LHCN-M2 (cell line): ENCODE measurements around the gene RING1. TPM values are rescaled to one million over a fixed set of nuclear protein-coding genes. Genes with fewer than 3 reads are reported as not detected.
A peak's percentile ranks its signal among the peaks of the same experiment; 100 is the strongest.
"Not testable (repeated sequence)": the region's sequence is repeated elsewhere in the genome, so short reads cannot be mapped to it uniquely, and the experiment has no call there.

Source experiments
- DNase-seq: peaks from one replicate; pipeline ENCODE4 v3.0.0-alpha.2; 2012; ENCODE audit warnings: low read depth
- total RNA-seq: library from RNA; depleted of rRNA; stranded (reverse); fragments of >200 nt; gene quantifications from 2 replicates; pipeline ENCODE4 v1.2.3, GENCODE V29; 2014

The RING1 gene
- total RNA-seq, 1 experiment from 2014 or later = 22.2 TPM

DNA sequence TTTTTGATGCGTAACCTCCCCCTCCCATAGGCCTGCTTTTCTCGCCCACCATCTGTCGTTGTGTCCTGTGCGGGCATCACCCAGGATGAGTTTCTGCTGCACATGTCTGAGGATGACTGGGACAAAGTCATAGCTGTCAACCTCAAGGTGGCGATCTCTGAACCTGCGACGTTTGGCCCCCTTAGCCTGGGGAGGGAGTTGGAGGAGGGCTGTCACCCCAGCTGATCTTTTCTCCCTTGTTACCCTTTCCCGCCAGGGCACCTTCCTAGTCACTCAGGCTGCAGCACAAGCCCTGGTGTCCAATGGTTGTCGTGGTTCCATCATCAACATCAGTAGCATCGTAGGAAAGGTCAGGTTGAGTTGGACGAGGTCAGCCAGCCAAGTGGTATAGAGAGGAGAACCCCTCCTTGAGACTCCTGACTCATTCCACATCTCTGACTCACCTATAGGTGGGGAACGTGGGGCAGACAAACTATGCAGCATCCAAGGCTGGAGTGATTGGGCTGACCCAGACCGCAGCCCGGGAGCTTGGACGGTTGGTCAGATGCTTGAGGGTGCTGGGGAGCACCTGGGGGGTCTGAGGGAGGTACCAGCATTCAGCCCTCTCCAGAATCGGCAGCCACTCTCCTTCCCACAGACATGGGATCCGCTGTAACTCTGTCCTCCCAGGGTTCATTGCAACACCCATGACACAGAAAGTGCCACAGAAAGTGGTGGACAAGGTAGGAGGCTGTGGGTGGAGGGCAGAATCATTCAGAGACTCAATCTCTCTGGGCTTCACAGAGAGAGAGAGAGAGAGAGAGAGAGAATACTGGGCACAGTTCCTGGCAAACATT, 2.9 kb upstream of the RING1 start:
- DNase-seq = no peak

DNA sequence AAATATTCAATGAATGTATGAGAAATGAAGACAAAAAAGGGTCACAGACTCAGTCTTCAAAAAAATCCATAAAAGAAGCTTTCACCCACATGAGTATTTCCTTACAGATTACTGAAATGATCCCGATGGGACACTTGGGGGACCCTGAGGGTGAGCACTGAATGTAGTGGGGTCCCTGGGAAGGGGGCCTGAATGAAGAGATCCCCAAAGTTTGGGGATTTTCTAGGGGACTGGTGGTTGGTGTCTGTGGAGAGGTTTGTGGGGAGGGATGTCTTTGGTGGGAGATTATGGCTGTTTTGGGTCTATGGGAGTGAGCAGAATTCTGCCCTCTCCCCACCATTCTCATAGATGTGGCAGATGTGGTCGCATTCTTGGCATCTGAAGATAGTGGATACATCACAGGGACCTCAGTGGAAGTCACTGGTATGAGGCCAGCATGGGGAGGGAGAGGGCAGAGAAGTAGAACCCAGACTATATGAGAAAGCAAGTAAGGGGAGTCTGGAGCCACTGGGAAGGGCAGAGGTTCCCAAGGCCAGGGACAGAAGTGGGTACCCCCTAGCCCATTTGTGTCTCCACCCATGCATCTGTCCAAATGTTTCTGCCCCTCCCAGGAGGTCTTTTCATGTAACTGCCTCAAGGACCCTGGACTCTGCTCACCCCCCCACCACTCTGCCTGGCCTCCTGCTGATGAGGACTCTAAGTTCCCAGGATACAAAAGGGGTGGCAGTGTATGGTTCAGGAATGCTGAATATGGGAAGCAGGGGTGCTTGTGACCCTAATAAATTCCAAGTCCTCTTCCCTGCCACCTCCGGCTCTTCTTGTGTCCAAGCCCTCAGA, 2.1 kb upstream of the RING1 start:
- DNase-seq = no peak

DNA sequence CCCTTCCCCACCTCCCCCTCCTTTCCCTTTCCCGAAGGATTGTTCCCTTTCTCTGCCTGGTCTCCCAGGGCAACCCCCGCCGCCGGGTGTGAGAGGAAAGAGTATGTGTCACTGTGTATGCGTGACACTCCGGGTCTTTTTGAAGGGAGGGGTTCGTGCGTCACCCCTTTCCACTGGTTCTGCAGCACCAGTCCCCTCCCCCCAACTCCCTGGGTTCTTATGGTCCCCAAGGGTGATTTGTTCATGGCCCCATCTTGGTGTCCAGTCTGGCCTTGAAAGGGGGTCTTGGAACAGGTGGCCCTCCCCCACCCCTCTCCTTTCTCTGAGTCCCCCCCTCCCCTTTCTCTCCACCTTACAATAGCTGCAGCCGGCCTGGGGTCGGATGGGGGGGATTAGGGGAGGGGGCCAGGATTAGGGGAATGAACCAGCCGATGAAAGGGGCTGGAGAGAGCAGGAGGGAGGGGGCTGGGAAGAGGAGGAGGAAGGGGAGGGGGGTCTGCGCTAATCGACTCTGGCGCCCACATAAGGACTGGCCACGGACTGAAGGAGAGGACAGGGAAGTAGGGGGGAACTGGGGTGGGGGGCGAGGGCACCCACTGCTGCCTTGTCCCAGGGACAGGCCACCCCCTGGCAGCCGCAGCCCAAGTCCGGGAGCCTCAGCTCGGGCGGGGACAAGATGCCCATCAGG, 1.3 kb upstream of the RING1 start:
- DNase-seq = no peak

DNA sequence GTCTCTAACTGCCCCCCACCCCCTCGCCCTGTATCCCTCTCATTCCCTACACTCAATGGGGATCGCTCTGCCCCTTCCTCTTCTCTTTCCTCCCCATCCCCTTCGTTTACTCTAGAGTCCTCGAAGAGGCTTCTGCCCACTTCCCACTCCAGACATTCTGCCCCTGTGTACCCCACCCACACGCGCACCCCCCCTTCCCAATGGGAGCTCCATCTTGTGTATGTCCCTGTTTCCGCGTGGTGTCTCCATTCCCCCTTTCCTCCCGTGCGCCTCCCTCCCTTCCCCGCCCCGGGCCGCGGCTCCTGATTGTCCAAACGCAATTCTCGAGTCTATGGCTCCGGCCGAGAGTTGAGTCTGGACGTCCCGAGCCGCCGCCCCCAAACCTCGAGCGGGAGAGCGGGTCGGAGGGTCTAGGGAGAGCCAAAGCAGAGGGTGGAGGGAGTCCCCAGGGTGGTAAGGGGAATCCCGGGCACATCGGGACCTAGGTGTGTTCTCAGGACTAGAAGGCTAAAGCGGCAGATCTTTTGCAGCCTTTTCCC, 679 bp upstream of the RING1 start:
- peak; percentile 45 for DNase-seq

DNA sequence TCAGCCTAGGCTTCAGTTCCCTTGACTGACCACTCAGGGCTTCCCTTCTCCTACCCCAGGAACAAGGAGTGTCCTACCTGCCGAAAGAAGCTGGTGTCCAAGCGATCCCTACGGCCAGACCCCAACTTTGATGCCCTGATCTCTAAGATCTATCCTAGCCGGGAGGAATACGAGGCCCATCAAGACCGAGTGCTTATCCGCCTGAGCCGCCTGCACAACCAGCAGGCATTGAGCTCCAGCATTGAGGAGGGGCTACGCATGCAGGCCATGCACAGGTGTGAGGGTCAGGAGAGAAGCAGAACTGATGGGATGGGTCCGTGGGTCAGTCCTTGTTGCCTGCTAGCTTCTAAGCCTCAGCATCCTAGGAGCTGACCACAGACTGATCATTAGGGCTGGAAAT, 1.6 kb downstream of the RING1 start:
- no peak for DNase-seq

DNA sequence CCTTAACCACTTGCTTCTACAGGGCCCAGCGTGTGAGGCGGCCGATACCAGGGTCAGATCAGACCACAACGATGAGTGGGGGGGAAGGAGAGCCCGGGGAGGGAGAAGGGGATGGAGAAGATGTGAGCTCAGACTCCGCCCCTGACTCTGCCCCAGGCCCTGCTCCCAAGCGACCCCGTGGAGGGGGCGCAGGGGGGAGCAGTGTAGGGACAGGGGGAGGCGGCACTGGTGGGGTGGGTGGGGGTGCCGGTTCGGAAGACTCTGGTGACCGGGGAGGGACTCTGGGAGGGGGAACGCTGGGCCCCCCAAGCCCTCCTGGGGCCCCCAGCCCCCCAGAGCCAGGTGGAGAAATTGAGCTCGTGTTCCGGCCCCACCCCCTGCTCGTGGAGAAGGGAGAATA, 2.8 kb downstream of the RING1 start:
- no peak for DNase-seq

DNA sequence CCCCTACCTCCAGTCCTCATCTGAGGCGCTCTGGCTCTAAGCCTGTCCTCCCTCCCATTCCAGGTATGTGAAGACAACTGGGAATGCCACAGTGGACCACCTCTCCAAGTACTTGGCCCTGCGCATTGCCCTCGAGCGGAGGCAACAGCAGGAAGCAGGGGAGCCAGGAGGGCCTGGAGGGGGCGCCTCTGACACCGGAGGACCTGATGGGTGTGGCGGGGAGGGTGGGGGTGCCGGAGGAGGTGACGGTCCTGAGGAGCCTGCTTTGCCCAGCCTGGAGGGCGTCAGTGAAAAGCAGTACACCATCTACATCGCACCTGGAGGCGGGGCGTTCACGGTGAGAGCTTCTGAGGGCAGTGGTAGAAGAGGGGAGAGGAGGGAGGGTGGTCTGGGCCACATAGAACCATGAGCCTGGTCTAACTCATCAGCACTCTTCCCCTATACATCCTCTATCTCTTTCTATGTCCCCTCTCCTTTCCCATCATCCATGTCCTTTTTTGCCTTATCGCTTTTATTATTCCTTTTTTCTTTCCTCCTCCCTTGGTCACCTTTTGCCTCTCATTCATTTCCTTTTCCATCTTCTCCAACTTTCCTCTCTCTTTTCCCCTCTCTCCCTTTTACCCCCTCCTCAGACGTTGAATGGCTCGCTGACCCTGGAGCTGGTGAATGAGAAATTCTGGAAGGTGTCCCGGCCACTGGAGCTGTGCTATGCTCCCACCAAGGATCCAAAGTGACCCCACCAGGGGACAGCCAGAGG, 3.5 kb downstream of the RING1 start:
- no peak for DNase-seq

DNA sequence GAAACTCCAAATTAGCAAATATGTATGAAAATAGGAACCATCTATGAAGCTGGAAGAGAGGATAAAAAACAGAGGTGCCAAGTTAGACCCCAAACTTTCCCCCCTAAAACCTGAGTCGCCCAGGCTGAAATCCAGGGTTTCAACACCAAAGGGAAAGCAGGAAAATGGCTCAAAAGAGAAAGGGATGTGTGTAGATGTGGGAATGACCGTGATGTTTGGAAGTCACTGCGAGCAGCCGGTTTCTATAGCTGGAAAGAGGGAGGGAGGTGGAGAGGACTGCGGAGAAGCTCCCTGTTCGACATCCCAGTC, 4.5 kb downstream of the RING1 start:
- no peak for DNase-seq

DNA sequence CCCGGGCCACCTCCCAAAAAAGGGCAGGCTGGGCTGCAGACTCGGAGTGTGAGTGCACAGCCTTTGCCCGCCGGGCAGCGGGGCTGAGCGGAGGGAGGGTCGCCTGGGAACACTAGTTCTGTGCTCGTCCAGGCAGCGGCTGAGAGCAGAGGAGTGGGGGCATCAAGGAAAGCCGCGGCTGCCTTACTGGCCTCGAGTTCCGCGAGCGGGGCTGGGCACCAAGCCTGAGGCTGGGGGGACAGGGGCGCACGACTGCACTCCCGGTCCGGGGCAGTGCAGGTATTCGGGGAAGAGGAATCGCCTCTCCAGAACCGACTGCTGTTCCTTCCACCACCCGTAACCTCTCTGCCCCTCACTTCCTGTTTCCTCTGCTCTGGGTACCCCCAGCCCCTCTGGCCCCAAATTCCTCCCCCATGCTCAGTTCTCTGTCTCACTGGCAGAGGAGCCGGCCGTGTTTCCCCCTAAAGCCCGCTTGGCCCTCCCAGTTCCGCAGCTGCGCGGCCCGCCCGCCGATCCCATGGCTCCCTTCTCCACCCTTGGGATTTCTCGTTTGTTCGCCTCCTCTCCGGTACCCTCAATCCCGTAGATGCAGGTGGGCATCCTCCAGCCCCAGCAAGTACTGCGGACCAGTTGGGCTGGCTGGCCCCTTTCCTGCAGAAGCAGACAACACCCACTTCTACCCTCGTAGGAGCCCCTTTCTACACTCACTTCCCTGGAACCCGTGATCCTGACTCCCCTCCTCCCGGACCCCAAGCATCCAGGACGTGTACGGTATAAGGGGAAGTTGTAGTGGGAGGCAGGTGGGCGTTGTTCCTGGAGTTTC, 5.1 kb downstream of the RING1 start:
- DNase-seq = no peak

DNA sequence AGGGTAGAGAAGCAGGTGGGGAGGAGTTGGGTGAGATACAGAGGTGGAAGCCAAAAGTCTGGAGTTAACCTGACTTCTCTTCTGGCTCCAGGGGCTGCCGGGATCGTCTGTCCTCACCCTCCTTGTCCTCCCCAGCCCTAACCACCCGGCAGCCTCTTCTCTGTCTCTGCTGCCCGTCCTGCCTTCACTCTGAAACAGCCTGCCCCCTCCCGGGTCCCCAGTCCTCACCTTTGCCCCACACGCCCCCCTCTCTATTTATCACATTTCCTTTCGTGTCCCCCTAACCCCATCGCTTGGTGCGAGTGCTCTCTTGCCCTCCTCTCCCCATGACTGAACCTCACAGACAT, 5.7 kb downstream of the RING1 start:
- DNase-seq = no peak

DNA sequence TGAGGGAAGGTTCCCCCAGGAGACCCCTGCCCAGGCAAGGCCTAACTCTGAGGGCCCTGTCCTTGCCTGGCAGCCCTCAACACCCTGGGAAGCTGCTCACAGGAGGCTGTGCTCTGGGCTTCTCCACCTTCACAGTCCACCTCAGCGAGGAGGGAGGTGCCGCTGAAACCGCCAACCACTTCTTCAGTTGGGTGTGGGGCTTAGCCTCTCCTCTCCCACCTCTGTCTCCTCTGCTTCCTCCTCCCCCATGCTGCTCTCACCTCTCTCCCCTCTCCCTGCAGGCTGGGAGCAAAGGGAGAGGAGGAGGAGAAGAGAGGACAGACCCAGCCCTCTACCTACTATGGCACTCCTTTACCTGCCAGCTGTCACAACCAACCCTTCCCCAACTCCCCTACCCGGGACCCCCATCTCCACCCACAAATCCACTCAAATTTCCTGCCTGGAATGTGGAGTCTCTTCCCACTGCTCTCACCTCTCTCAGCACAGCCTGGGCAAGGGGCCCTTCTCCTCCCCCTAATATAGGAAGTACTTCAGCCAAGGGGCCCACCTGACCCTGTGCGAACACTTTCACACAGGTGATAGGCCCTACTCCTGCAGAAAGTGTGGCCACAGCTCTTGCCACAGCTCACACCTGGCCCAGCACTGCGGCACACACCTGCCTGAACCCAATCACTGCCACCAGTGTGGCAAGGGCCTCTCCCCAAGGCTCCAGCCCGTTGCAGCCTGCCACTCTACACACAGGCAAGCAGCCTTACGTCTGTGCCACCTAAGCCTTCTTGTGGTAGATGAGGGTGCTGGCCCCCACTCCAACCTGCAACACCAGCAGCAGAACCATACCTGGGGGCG, 7.2 kb downstream of the RING1 start:
- no peak for DNase-seq

DNA sequence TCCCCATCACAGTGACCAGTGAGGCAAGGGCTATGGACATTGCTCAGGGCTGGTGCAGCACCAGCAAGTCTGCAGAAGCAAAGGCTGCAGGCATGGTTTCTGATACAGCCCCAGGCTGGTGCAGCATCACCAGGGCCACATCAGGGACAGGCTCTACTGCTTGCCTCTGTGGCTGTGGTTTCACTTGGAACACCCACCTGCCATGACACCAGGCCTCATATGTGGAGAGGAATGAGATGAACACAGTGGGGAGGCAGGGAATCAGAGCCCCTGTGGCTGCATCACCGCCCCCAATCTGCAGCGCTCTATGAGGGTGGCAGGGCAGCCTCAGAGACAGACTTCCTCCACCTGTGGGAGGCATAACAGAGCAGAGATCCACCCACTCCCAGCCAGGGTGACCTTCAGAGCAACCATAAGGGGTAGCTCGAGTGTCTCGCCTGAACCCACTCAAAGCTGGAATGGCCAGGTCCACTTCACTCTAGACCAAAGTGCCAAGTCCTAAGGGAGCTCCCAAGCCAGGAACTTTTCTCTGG, 7.9 kb downstream of the RING1 start:
- no peak for DNase-seq

DNA sequence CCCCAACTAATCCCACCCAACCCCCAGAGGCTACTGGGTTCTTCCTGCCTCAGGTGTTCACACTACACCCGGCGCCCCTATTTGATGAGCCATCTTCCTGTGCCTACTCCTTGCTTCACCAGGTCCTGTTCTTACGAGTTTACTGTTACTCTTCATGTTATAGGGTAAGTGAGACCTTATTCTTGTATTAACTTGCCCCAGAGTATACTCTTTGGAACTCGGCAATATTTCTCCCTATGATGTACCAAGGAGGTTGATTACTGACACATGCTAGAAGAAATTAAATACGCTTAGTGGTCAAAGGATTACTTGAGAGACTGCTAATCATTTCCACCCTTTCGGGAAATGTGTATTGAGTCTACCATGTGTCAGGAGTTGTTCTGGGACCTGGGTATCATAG, 8.9 kb downstream of the RING1 start:
- DNase-seq = no peak

DNA sequence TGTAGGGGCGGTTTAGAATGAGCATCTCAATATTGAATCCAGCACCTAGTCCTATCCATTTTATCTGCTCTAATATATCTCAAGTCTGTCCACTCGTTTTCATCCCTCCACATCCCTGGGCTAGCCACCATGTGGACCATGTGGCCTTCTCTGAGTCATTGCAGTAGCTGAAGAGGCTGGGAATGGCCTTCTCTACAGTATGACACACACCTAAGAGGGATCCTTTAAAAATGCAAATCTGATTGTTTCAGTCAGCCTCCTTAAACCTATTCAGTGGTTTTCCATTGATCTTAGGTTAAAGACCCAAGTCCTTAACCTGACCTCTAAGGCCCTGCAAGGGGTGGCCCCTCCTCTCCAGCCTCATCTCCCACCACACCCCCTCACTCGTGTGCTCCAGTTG, 9.4 kb downstream of the RING1 start:
- no peak for DNase-seq

DNA sequence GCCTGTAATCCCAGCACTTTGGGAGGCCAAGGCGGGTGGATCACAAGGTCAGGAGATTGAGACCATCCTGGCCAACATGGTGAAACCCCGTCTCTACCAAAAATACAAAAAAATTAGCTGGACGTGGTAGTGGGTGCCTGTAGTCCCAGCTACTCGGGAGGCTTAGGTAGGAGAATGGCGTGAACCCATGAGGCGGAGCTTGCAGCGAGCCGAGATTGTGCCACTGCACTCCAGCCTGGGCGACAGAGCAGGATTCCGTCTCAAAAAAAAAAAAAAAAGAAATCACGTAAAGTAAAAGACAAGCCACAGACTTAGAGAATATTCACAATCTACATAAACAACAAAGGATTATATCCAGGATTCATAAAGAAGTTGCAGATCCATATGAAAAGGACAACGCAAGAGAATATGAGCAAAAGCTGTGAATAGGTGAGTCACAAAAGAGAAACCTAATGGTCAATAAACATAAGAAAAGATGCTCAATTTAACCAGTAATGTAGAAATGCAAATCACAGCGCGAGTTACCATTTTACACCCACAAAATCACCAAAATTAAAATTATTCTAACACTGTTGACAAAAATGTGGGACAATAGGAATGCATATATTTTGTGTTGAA, 18.3 kb downstream of the RING1 start:
- not testable (repeated sequence) for DNase-seq

DNA sequence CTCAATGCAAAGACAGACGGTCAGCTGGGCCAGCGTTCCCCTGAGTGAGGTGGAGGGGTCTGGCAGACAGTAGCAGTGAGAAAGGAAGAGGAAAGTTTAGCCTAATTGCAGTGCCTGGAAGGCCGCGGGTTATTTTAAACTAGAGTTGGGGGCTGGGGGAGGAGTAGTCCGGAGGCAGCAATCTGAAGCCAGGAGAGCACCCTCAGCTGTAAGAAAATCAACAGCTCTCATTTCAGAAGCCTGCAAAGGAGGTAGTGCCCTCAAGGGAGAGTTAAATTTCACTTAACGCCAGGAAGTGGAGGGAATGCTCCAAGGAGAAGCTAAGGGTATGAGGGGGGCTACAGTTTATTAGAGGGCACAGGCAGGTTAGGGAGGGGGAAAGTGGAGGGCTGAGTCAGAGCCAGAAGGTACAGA, 26.9 kb downstream of the RING1 start:
- no peak for DNase-seq

DNA sequence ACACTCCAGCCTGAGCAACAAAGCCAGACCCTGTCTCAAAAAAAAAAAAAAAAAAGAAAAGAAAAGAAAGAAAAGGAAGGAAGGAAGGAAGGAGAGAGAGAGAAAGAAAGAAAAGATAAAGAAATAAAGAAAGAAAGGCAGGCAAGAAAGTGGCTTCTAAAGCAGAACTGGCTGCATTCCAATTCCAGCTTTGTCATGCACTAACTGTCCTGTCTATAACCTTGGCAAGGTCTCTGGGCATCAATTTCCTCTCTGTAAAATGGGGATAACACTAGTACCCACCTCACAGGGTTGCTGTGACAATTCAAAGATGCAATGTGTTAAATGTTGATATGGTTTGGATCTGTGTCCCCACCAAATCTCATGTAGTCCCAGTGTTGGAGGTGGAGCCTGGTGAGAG, 28.0 kb downstream of the RING1 start:
- no peak for DNase-seq

DNA sequence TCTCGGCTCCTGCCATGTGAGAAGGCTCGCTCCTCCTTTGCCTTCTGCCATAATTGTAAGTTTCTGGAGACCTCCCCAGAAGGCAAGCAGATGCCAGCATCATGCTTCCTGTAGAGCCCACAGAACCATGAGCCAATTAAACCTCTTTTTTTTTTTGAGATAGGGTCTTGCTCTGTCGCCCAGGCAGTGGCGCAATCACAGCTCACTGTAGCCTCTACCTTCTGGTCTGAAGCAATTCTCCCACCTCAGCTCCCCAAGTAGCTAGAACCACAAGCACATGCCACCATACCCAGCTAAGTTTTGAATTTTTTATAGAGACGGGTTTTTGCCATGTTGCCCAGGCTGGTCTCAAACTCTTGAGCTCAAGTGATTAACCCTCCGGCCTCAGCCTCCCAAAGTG, 28.6 kb downstream of the RING1 start:
- no peak for DNase-seq

DNA sequence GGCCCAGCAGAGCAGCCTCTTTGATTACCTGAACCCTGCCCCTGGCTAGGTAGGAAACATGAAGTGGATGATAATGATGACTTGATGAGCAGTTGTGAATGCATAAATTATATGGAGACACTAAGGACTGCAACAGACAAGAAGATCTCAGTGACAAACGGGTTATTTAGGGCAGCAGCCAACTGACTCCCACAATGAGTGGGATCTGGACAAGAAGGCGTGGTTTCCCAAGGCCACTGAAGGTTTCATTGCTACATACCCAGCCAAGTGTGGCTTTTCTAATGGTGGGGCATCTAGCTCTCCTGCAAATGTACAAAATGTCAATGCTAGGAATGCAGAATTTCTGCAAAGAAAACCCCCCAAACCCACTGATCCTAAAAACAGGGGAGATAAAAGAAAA, 29.4 kb downstream of the RING1 start:
- DNase-seq = no peak
